Ishikawa (cell line): ENCODE data around the gene CD19.

Experiments
- CEBPB ChIP-seq: IDR thresholded peaks from 2 replicates; pipeline ENCODE4 v1.6.1; 2012
- CREB1 ChIP-seq: IDR thresholded peaks from 2 replicates; pipeline ENCODE4 v1.6.1; 2012; ENCODE audit warnings: low read depth
- EGR1 ChIP-seq: IDR thresholded peaks from 2 replicates; pipeline ENCODE4 v1.6.1; 2012
- EP300 ChIP-seq: IDR thresholded peaks from 2 replicates; pipeline ENCODE4 v1.6.1; 2012; ENCODE audit warnings: borderline replicate concordance
- FOXM1 ChIP-seq: IDR thresholded peaks from 2 replicates; pipeline ENCODE4 v1.6.1; 2012; ENCODE audit warnings: low read depth, borderline replicate concordance
- NFIC ChIP-seq: IDR thresholded peaks from 2 replicates; pipeline ENCODE4 v1.6.1; 2012
- RAD21 ChIP-seq: IDR thresholded peaks from 2 replicates; pipeline ENCODE4 v1.6.1; 2012; ENCODE audit warnings: low read depth
- TAF1 ChIP-seq: IDR thresholded peaks from 2 replicates; pipeline ENCODE4 v1.6.1; 2012; ENCODE audit warnings: low read depth, mild to moderate bottlenecking
- TCF12 ChIP-seq: IDR thresholded peaks from 2 replicates; pipeline ENCODE4 v1.6.1; 2012; ENCODE audit warnings: low read depth
- TEAD4 ChIP-seq: IDR thresholded peaks from 2 replicates; pipeline ENCODE4 v1.6.1; 2012
- YY1 ChIP-seq: IDR thresholded peaks from 2 replicates; pipeline ENCODE4 v1.6.1; 2012; ENCODE audit warnings: low read depth
- ZBTB7A ChIP-seq: IDR thresholded peaks from 2 replicates; pipeline ENCODE4 v1.6.1; 2012; ENCODE audit warnings: low read depth
- TF ChIP-seq, protein P1 (sequence below): IDR thresholded peaks from 2 replicates; pipeline ENCODE4 v1.6.1; 2012
- TF ChIP-seq, protein P2 (sequence below): IDR thresholded peaks from 2 replicates; pipeline ENCODE4 v1.6.1; 2012; ENCODE audit warnings: low read depth, mild to moderate bottlenecking
- TF ChIP-seq, protein P3 (sequence below): IDR thresholded peaks from 2 replicates; pipeline ENCODE4 v1.6.1; 2012

The CD19 gene

DNA sequence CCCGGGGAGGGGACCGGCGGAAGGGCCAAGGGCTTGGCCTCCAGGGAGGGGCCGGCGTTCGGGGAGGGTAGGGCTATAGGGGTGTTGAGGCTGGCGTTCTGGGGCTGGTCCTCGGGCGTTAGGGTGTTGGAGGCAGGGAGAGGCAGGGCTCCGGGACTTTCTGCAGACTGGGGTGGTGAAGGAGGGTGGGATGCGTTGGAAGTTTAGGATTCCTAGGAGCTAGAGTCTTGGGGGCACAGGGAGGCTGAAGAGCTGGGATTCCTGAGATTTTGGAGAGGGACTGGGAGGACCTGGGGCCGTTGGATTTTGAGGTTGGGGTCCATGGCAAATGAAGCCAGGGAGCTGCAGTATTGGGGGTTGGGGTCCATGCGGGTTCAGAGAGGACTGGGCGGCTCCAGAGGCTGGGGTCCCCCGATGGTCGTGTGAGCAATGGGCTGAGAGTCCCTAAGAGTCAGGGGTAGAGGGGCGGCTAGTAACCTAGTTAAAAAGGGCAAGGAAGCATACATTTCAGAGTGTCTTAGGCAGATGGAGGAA is 19.7 kb downstream of the CD19 start:
- TF ChIP-seq, protein P1, sequence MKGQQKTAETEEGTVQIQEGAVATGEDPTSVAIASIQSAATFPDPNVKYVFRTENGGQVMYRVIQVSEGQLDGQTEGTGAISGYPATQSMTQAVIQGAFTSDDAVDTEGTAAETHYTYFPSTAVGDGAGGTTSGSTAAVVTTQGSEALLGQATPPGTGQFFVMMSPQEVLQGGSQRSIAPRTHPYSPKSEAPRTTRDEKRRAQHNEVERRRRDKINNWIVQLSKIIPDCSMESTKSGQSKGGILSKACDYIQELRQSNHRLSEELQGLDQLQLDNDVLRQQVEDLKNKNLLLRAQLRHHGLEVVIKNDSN = no peak
- no peak for TF ChIP-seq RAD21
- no peak for TF ChIP-seq CEBPB
- no peak for TF ChIP-seq YY1
- no peak for TF ChIP-seq TAF1
- TF ChIP-seq, protein P2, sequence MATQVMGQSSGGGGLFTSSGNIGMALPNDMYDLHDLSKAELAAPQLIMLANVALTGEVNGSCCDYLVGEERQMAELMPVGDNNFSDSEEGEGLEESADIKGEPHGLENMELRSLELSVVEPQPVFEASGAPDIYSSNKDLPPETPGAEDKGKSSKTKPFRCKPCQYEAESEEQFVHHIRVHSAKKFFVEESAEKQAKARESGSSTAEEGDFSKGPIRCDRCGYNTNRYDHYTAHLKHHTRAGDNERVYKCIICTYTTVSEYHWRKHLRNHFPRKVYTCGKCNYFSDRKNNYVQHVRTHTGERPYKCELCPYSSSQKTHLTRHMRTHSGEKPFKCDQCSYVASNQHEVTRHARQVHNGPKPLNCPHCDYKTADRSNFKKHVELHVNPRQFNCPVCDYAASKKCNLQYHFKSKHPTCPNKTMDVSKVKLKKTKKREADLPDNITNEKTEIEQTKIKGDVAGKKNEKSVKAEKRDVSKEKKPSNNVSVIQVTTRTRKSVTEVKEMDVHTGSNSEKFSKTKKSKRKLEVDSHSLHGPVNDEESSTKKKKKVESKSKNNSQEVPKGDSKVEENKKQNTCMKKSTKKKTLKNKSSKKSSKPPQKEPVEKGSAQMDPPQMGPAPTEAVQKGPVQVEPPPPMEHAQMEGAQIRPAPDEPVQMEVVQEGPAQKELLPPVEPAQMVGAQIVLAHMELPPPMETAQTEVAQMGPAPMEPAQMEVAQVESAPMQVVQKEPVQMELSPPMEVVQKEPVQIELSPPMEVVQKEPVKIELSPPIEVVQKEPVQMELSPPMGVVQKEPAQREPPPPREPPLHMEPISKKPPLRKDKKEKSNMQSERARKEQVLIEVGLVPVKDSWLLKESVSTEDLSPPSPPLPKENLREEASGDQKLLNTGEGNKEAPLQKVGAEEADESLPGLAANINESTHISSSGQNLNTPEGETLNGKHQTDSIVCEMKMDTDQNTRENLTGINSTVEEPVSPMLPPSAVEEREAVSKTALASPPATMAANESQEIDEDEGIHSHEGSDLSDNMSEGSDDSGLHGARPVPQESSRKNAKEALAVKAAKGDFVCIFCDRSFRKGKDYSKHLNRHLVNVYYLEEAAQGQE = no peak
- no peak for TF ChIP-seq TCF12
- no peak for TF ChIP-seq EGR1
- TF ChIP-seq TEAD4 = no peak
- TF ChIP-seq CREB1 = no peak
- TF ChIP-seq ZBTB7A = no peak
- TF ChIP-seq EP300 = no peak
- TF ChIP-seq NFIC = no peak
- no peak for TF ChIP-seq FOXM1
- TF ChIP-seq, protein P3, sequence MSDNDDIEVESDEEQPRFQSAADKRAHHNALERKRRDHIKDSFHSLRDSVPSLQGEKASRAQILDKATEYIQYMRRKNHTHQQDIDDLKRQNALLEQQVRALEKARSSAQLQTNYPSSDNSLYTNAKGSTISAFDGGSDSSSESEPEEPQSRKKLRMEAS = no peak

DNA sequence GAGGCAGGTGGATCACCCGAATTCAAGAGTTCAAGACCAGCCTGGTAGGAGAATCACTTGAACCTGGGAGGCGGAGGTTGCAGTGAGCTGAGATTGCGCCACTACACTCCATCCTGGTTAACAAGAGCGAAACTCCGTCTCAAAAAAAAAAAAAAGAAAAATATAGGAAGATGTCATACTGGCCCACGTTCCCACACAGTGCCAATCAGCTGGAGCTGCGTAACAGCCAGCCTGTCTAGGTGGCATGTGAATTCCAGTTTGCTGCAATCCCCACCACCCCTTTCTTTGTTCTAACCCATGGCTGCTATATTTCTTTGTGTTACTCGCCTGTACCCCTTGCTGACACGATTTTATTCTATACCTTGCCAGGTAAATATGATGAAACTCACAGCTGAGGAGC is 26.4 kb downstream of the CD19 start:
- TF ChIP-seq TEAD4 (no peak), TAF1 (no peak), CEBPB (no peak), TCF12 (no peak), YY1 (no peak), NFIC (no peak)
- TF ChIP-seq, protein P2 = no peak
- TF ChIP-seq, protein P1 = no peak
- TF ChIP-seq, protein P3 = no peak

DNA sequence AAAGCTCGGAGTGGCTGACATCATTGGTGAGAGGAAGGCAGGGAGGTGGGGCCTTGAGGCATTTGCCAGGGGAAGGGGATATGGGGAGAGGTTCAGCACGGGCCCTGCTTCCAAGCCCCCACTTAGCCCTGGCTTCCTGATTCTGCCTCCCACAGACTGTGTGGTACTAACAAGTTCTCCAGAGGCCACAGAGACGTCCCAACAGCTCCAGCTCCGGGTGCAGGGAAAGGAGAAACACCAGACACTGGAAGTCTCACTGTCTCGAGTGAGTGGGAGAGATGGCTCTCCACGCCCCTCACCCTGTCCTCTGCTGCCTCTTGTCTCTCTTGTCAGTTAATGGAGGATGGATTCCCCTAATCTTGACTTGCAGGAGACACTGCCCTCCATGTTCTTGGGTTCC is 27.1 kb downstream of the CD19 start:
- TF ChIP-seq, protein P3 = no peak
- TF ChIP-seq CEBPB (no peak), TAF1 (no peak), FOXM1 (no peak)
- TF ChIP-seq, protein P1 = no peak
- TF ChIP-seq, protein P2 = no peak

DNA sequence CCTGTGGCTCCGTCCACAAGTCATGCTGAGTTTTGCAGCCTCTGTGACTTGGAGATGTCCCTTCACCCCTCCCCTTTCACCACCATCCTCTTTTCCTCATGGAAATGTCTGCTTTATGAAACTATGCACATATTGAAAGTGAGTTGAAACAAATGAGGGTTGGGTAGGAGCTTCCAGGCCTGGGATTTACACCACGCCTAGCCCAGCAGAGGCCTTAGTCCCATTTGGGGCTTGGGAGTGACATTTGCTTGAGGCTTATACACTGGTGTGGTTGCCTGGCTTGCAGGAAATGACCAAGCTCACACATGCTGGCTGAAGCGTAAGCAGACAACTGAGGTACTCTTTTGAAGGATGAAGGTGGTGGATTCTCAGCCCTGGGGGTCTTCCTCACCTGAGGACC is 32.3 kb downstream of the CD19 start:
- TF ChIP-seq FOXM1 (no peak), NFIC (no peak), EP300 (no peak), EGR1 (no peak), TCF12 (no peak), TAF1 (no peak), TEAD4 (no peak), CEBPB (no peak), CREB1 (no peak), RAD21 (no peak), ZBTB7A (no peak)
- TF ChIP-seq, protein P1 = no peak
- TF ChIP-seq, protein P3 = no peak
- TF ChIP-seq, protein P2 = no peak
